Anterior cingulate cortex (tissue), 58 donors: ENCODE measurements around the gene HOXB4.

Experiments
- DNase-seq, 58 donors: peaks; one replicate each; lab custom pipeline; 2025; lab: John Stamatoyannopoulos, UW

HOXB4 gene

GRCh38 chr17:48603959-48604769 is 26.0 kb upstream of the HOXB4 start:
- DNase-seq: no peak

DNA sequence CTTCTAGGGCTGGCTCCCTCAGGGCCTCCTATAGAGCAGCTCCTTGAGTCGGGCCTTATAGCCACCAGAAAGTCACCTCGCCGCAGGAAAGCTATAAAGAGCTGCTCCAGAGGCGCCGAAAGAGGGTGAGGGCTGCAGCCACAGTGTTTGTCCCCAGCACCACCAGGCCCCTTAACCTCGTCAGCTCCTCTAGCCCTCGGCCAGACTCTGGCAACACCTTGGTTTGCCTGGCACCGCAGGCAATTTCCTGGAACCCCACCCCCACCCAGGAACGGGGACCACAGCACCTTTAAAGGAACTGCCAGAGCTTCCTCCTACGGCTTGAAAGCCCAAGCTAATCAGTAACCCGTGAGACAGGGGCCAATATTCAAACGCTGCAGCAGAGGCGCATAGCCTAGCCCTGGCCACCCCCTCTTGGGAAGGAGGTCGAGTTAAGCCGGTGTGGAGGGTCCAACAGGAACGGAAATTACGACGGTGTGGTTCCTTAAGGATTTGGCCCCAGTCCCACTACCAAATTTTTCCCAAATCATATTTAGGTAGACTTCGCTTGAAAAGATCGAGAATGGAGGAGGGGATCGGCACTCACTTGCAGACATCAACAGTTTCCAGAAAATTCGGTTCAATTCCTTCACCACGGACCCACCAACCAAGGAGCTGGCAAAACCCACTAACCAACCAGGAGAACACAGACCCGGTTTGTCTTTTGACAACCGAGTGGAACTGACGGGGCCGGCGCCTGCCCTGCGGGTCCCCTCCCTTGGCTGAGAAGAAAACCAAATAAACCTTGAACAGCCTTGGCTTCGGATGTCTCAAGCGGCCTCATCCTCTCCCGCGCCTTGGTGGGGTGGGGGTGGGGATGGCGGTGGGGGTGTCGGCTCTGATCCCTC is 23.6 kb upstream of the HOXB4 start:
- no peak for DNase-seq

DNA sequence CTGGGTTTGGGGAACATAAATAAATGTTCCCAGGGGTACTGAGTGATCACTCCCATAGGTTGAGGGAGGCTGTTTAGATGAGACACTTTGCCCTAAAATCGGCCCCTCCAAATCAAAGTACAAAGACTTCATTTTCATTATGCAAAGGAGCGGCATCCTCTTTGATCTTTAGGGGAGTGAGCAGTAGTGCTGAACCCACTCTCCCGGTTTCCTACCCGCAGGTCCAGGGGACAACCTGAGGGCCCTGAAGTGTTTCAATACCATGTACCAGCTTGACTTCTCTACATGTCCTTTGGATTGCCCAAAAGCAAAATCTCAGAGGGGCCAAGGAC is 23.0 kb upstream of the HOXB4 start:
- no peak for DNase-seq

DNA sequence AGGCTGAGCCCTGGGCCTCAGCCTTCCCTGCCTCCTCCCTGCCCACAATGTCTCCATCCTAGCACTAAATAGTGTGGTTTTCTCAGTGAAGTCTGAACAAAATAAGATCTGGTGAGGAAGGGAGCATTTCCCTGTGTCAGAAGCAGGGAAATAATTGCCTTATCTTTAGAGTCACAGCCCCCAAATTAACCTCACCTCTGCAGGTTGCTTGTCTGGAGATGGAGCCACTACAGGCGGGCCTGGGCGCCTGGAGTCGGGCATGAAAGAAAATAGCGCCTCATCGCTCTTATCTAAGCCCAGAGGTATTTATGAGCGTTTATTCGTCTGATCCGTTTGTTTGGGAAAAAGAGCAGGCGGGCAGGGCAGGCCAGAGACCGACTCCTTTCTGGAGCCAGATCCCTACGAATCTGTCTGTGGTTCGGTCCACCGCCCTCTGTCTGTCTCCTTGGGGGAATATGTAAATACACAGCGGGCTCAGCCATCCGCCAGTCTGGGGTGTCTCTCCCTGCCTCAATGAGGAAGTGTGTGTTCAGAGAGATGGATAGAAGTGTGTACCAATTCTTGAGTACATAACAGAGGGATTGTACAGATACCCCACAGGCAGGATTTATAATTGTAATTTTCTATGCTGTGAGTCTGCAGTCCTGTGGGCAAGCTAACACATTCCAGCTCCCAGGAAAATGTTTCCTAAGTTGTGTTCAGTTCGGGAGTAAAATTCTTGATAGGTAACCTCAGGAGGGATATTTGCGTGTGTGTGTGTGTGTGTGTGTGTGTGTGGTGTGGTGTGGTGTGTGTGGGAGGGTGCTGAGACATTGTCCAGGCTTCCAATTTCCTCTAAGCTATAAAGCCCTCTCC is 22.3 kb upstream of the HOXB4 start:
- no peak for DNase-seq

DNA sequence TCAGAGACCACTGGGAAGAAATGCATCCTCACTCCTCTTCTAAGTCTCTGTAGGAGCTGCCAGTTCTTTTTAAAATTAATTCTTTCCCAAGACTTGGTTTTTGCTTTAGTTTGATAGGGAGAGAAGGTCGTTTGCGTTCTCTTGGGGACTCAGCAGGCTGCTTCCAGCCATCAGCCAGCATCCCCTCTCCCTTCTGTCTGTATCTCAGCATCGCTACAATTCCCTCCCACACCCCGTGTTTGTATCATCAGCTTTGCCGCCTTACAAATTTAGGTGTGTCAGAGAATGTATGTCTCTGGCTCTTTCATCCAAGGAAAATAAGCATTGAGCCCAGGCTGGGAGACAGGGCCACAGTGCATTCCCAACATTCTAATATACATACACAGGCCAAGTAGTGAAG is 21.2 kb upstream of the HOXB4 start:
- no peak for DNase-seq

GRCh38 chr17:48598736-48599135 is 20.6 kb upstream of the HOXB4 start:
- DNase-seq: no peak

DNA sequence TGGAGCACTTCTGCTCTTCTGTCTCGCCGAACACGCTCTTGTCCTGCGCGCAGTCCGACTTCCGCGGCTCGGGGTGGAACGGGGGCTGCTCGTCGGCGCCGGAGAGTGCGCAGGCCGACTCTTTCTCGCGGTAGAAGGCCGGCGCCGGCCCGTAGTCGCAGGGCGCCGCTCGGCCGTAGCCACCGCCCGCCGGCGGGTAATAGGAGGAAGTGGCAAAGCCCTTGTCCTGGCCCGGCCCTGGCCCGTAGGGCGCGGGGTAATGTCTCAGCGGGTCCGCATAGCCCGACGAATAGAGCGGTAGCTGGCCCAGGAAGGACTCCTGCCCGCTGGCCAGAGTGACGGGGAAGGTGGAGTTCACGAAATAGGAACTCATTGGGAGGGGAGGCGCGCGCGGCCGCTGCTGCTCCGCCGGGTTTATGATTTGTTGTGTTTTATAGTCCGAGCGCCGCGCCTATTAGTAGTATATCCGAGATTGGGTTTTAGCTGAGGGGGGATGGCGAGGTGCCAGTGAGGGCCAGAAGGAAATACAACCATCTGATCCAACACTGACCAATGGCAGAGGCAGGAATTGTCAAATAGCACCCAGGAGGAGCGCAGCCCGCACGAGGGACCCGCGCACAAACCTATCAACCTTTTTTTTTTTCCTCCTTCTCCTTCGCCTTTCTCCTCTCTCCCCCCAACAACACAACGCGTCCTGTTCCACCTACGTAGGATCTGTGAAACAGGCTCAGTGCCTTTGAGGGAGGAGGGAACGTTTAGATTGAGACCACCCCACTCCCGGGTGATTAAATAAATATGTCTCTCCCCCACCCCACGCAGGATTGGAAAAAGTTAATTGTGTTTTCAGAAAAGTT is 19.9 kb upstream of the HOXB4 start:
- no peak for DNase-seq

- no peak for DNase-seq
These were observed 19.3 kb upstream of the HOXB4 start for GRCh38 chr17:48597528-48597777.

DNA sequence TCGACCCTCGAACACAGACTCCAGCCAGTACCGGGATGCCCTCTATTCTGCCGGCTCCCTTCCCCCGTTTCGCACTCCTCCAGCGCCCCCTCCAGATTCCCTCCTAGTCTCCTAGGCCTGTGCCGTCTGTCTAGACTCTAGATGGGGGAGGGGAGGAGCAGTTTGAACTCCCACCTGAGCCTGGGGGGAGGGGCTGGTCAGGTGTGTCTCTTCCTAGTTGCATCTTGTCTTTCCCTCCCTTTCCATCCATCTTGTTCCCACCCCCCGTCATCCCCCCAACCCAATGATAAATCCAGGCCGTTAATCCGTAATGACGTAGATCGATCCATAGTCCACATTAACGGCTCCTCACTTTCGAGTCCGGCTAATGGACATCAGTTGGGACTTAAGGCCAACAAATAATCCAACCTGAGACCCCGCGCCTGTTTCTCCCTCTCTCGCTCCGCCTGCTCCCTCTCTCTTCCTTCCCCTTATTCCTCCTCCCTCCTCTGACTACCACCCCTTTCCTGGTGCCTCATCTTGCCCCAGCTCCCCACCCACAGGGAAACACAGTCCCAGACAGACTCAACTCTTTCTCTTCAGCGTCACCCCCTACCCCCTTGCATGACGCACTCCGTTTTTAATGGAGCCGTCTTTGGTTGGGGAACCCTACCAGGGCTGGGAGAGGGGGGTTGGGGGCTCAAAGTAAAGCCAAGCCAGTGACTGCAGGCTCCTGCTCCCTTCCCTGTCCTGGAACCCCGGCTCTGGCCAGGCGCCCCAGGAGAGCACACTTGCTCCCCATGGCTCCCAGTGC is 18.8 kb upstream of the HOXB4 start:
- DNase-seq: no peak

DNA sequence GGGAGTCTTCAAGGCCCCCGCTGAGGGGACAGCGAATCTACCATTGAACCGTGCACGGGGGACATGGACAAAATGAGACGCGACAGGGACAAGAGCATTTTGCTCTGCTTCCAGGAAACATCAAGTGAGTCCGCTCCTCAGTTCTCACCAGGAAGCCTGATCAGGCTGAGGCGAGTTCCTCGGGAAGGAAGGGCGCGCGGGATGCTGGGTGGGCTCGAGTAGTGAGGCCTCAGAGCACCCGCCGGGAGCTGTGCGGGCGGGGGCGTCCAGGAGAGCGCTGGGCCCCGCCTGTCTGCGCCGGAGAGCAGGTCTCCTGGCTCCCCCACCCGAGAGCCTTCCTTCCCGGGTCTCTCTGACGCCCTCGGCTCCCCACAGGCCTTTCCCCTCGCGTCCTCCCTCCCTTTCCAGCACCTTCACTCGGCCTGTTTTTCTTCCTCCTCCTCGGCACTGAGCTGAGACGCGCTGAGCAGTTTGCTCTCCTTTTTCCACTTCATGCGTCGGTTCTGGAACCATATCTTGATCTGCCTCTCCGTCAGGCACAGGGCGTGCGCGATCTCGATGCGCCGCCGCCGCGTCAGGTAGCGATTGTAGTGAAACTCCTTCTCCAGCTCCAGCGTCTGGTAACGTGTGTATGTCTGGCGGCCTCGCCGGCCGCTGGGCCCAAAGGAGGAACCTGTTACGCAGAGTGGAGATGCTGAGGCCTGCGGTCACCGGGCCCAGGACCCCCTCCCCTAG is 18.0 kb upstream of the HOXB4 start:
- no peak for DNase-seq

GRCh38 chr17:48595278-48595999 is 17.3 kb upstream of the HOXB4 start:
- DNase-seq: no peak

GRCh38 chr17:48594538-48595277 is 16.6 kb upstream of the HOXB4 start:
- no peak for DNase-seq

- DNase-seq: peak in 2 of 58 donors; percentile 5 to 9
These were observed 15.8 kb upstream of the HOXB4 start for GRCh38 chr17:48593840-48594537.

DNA sequence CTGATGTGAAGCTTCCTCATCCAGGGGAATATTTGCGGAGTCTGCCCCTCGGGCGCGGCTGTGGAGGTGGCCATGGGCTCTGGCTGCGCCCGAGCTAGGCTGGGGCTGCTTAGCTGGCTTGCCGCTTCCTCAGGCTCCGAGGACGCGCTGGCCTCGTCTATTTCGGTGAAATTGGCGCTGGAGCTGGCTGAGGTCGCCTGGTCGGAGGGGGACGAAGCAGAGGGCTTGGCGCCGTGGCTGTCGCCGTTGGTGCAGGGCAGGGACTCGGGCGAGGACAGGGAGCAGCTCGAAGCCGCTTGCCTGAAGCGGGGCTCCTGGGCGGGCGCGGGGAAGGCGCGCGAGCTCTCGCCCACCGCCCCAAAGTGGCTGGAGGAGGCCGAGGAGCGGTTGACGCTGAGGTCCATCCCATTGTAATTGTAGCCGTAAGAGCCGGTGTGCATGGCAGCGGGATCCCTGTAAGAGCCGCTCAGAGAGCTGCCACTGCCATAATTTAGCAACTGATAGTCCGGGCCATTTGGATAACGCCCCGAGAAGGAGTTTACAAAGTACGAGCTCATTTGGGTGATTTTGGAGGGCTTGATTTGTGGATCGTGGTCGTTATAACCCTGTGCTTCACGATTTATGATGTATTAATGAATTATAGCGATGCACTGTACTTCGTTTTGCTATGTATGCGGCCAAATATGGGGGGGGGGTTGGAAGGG is 15.1 kb upstream of the HOXB4 start, which contains the start of gene HOXB5:
TSS of gene HOXB5 (minus strand) at position 654 of the 704 bp plus-strand sequence. CDS start at position 557, 97 bp downstream.
- DNase-seq: peak in 1 of 58 donors; percentile 26

DNA sequence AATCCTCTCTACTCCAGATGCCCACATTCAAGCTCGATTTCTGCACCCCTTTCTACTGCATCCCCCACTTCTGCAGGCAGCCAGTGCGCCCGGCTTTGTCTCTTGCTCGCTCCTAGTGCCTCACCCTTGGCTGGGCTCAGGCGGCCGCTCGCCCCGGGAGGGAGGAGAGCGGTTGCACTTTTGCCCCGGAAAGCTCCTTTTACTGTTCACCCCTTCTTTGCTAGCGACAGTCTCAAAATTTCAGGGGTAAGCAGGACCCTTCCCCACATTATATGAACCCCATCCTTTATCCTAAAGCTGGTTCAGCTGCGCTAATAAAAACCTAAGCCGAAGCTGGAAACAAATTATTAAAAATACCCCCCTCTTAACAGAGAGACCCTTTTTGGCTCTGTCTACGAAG is 14.4 kb upstream of the HOXB4 start:
- DNase-seq: no peak

DNA sequence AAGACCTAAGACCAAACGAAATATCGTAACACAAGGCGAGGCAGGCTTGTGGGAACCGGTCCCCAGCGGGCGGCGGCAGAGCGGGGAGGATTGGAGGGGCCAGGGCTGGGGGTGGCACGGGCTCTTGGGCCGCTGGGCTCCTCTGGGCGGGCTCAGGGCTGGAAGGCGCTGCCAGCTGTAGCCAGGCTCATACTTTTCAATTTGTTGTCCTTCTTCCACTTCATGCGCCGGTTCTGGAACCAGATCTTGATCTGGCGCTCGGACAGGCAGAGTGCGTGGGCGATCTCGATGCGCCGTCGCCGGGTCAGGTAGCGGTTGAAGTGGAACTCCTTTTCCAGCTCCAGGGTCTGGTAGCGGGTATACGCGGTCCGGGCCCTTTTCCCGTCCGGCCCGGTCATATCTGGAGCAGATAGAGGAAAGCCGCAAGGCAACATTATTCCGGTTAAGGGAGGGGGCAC is 13.9 kb upstream of the HOXB4 start:
- DNase-seq: no peak
